Memory B cell (primary cell): ENCODE measurements around the gene ATG14.
"Not testable (repeated sequence)": the region's sequence is repeated elsewhere in the genome, so short reads cannot be mapped to it uniquely, and the experiment has no call there.

ENCODE experiments used
- ATAC-seq: fragments of 150-1000 bp; cut with Tn5 transposase; 2 replicates; pipeline ENCODE4 v1.10.0; 2021; ENCODE audit warnings: low read depth, mild to moderate bottlenecking, moderate library complexity
- DNase-seq, 2 donors: peaks; one replicate each; pipeline ENCODE4 v3.0.0; 2022; ENCODE audit warnings: low spot score in 2 of 2
- H3K27ac Mint-ChIP-seq: one replicate; pipeline ENCODE4 v1.8.0; 2022; ENCODE audit warnings: mild to moderate bottlenecking, moderate library complexity, mixed read lengths
- H3K27me3 Mint-ChIP-seq: one replicate; pipeline ENCODE4 v1.8.0; 2022; ENCODE audit warnings: mixed read lengths
- H3K36me3 Mint-ChIP-seq: one replicate; pipeline ENCODE4 v1.8.0; 2022; ENCODE audit warnings: mild to moderate bottlenecking, mixed read lengths
- H3K4me1 Mint-ChIP-seq: one replicate; pipeline ENCODE4 v1.8.0; 2022; ENCODE audit warnings: mixed read lengths
- H3K4me3 Mint-ChIP-seq: one replicate; pipeline ENCODE4 v1.8.0; 2022; ENCODE audit warnings: mild to moderate bottlenecking, moderate library complexity, mixed read lengths
- H3K9me3 Mint-ChIP-seq: one replicate; pipeline ENCODE4 v1.8.0; 2022; ENCODE audit warnings: mixed read lengths

Gene ATG14

DNA sequence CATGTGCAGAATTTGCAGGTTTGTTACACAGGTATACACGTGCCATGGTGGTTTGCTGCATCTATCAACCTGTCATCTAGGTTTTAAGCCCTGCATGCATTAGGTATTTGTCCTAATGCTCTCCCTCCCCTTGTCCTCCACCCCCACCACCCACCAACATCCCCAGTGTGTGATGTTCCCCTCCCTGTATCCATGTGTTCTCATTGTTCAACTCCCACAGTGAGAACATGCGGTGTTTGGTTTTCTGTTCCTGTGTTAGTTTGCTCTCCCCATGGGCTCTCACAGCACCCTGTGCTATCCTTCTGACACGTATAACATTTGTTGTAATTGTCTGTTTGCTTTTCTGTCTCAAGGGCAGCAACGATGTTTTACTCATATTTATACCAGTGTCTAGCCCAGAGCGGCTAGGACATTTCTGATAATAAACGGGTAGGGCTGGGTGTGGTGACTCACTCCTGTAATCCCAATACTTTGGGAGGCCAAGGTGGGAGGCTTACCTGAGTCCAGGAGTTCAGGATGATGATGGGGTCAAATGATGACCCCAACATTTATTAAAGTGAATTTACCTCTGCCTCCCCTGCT, 67.0 kb downstream of the ATG14 start:
- ATAC-seq, H3K36me3 Mint-ChIP-seq, H3K4me3 Mint-ChIP-seq, DNase-seq, H3K27me3 Mint-ChIP-seq, H3K9me3 Mint-ChIP-seq: not testable (repeated sequence)
- Mint-ChIP-seq H3K4me1 (peaks cover 36% of the 10 kb centered on the region), H3K27ac (peak overlapping the region; percentile 11)

DNA sequence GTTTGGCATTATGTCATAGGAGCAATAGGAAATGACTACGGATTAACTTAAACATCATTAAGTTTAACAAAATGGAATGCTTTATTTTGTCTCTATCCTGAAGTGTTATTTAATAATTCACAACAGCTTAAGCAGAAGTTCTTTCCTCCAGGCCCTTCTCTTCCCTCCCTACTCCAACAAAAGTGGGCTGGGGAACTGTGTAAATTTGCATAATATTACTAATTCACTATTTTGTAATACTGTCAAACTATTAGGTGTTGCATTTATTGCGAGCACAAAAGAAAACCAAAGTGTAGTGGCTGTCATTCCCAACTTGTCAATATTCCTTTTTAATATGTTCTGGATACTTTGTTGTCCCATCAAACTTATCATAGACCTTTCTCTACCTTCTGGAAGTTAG, 69.8 kb downstream of the ATG14 start:
- ATAC-seq (no peak), DNase-seq (no peak)
- Mint-ChIP-seq H3K36me3 (peaks cover 5% of the 10 kb centered on the region), H3K27me3 (no peaks in the 10 kb centered on the region), H3K9me3 (no peaks in the 10 kb centered on the region), H3K4me3 (no peak overlapping the region), H3K4me1 (peaks cover 24% of the 10 kb centered on the region), H3K27ac (no peak overlapping the region)

DNA sequence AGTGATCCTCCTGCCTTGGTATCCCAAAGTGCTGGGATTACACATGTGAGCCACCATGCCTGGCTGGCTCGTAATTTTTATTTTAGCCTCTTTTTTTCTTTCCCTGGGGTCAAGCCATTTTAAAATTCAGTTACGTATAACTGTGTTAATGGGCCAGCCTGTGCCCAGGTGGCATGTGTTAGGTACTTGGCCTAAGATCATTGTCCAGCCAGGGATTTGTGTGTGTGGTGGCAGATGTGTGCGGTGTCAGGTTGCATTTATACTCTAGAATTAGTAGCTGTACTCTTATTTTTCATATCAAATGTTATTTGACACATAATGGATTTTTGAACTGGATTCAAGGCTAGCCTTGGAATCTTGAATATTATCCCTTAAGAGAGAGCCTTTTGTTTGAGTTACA, 71.1 kb downstream of the ATG14 start:
- DNase-seq (no peak), ATAC-seq (no peak)
- Mint-ChIP-seq H3K4me1 (peaks cover 17% of the 10 kb centered on the region), H3K9me3 (no peaks in the 10 kb centered on the region), H3K27ac (no peak overlapping the region), H3K4me3 (no peak overlapping the region), H3K27me3 (no peaks in the 10 kb centered on the region), H3K36me3 (peaks cover 5% of the 10 kb centered on the region)

DNA sequence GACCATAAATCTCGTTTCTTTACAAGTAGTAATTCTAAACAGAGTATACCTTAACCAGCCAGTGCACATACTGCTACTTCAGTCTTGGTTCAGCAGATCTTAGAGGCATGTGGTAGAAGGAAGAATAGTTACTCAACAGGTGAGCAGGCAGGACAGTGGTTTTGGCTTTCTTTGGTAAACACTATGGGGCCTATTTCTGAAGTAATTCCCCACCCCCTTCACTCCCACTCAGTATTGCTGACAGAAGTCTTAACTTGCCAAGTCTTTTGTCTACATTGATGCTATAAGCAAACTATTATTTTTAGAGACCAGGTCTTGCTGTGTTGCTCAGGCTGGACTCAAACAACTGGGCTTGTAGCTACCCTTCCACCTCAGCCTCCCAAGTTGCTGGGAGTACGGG, 71.9 kb downstream of the ATG14 start:
- no peak overlapping the region for H3K4me3 Mint-ChIP-seq
- ATAC-seq (no peak), DNase-seq (no peak)
- H3K36me3 Mint-ChIP-seq = peaks cover 2% of the 10 kb centered on the region
- no peaks in the 10 kb centered on the region for H3K9me3 Mint-ChIP-seq
- peak overlapping the region; percentile 74 for H3K27ac Mint-ChIP-seq
- H3K4me1 Mint-ChIP-seq = peaks cover 18% of the 10 kb centered on the region
- no peaks in the 10 kb centered on the region for H3K27me3 Mint-ChIP-seq

DNA sequence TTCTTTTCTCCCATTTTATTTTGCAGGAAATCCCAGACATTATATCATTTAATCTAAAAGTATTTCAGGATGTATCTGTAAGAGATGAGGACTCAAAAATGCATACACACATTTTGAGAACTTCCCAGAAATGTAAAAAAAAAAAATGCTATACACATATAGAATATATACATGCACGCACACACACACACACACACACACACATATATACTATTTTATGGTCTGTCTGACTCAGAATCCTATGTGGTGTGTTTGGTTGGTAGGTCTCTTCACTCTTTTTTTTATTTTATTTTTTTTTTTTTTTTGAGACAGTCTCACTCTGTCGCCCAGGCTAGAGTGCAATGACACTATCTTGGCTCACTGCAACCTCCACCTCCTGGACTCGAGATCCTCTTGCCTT, 74.9 kb downstream of the ATG14 start:
- Mint-ChIP-seq H3K27ac (no peak overlapping the region), H3K9me3 (no peaks in the 10 kb centered on the region), H3K36me3 (no peaks in the 10 kb centered on the region), H3K4me3 (no peak overlapping the region), H3K4me1 (peaks cover 36% of the 10 kb centered on the region), H3K27me3 (no peaks in the 10 kb centered on the region)
- DNase-seq = no peak
- no peak for ATAC-seq

DNA sequence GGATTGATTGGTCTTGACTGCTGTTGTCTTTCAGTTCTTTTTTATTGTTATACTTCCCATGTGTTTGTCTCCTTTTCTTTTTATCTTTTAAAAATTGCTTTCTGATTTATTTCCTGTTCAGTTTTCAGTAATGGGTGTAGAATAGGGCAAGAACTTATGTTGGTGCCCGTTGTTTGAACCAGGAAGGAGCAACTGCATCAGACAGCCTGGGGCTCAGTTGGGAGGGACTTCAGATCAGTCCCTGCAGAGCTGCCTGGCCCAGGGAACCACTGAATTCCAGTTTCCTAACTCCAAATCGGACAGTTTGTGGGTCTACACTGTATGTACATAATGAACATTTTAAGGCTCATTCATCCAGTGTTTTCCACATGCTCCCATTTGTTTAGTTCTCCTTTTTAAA, 75.5 kb downstream of the ATG14 start:
- no peak for ATAC-seq
- Mint-ChIP-seq H3K4me3 (no peak overlapping the region), H3K4me1 (peaks cover 35% of the 10 kb centered on the region), H3K27me3 (no peaks in the 10 kb centered on the region), H3K27ac (no peak overlapping the region), H3K9me3 (no peaks in the 10 kb centered on the region), H3K36me3 (no peaks in the 10 kb centered on the region)
- no peak for DNase-seq

DNA sequence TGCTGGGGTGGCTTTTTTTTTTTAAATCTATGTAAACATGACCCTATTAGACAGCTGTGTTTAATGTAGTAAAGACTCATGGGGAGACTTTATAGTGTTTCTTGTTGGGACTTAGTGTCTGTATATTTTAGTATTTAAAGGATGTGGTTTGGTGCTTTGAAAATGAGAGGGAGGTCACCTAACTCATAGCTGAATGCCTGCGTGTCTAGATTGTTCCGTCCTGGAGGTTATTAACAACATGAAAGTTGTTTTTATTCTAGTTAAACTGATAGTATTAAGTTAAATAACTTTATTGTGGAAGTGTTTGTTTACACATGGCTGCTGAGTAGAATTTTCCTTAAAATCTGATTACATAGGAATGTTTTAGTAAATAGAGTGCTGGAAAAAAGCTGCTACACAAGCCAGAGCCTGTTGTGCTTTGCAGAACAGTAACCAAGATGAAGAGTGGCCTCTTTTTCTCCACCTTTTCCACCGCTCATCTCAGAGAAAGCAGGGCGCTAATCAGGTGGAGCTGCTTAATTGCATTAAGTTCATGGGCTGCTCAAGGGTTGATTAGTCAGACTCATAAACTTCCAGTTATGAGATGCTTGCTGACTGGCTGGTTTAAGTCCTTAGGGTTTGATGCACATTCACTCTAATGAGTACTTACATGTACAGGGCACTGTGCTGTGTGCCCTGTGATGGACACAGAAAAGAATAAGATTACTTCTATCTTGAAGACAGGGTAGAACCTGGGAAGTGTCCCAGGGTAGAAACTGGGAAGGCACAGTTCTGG, 77.7 kb downstream of the ATG14 start:
- DNase-seq = no peak
- Mint-ChIP-seq H3K4me1 (peaks cover 25% of the 10 kb centered on the region), H3K9me3 (no peaks in the 10 kb centered on the region), H3K4me3 (peak overlapping the region; percentile 21), H3K27ac (peak overlapping the region; percentile 75), H3K27me3 (no peaks in the 10 kb centered on the region), H3K36me3 (no peaks in the 10 kb centered on the region)
- ATAC-seq = peak; percentile 43

DNA sequence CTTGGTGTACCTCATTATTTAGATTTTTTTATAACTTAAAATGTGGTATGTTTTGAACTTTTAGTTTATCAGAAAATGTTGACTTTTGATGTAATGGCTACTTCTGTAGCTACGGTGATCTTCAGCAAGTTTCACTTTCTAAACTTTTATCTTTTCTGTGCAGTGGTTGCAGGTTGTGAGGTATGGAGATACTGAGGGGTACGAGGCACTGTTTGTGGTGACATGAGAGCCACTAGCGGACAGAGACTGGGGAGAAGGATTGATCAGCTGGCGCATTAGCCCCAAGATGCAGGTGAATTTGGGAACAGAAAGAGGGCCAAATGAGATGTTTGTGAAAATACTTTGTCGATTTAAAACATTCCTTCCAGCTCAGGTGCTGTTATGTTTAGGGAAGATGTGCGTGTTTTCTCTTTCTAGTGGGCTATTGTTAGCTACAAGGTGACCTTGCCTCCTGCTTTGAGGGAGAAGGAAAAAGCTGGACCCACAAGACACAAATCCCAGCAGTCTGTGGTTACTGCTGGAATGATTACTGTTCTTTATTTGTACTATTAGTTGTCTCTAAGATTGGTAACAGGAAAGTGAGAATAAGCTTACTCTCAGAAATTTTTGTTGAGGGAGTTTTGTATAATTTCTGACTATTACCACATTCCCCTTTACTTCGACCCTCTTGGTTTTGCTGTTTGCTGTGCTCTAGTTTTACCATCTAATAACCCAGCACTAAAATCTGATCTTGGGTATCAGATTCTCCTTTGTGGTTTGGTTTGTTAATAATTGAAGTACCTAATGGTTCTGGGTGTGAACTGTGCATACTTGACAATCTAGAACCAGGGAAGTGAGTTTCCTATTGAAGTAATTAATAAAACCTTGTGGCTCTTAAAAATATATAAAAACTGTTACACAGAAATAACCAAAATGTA, 78.7 kb downstream of the ATG14 start:
- no peaks in the 10 kb centered on the region for H3K27me3 Mint-ChIP-seq
- H3K36me3 Mint-ChIP-seq = no peaks in the 10 kb centered on the region
- DNase-seq = no peak
- peak overlapping the region; percentile 75 for H3K27ac Mint-ChIP-seq
- H3K4me3 Mint-ChIP-seq = peak overlapping the region; percentile 76
- ATAC-seq = peak; percentile 82
- peaks cover 27% of the 10 kb centered on the region for H3K4me1 Mint-ChIP-seq
- H3K9me3 Mint-ChIP-seq = no peaks in the 10 kb centered on the region

DNA sequence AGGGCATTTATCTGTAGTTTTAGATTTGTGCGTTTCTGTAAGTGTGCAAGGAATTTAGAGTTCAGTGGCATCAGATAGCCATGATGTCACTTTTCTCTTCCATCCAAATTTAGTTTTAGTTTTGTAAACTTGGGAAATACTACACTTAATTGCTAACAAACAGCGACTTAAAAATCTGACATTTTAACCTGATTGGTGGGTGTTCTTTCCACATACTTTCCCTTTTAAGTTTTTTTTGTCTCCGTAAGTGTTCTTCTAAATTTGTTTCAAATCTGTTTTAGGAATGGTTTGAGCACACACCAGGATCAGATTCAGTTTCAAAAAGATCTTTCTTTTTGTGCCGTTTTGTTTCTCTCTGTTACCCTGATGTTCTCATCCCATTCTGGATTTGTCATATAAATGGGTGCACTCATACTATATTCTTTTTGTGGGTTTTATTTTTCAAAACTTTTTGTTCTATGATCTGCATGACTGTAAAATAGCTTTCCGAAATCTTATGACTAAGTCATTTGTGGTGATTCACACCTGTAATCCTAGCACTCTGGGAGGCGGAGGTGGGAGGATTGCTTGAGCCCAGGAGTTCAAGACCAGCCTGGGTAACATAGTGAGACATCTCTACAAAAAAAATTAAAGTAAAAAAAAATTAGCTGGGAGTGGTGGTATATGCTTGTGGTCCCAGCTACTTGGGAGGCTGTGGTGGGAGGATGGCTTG, 81.5 kb downstream of the ATG14 start:
- DNase-seq (no peak), ATAC-seq (no peak)
- Mint-ChIP-seq H3K27ac (peak overlapping the region; percentile 37), H3K36me3 (no peaks in the 10 kb centered on the region), H3K27me3 (no peaks in the 10 kb centered on the region), H3K9me3 (no peaks in the 10 kb centered on the region), H3K4me1 (peaks cover 40% of the 10 kb centered on the region), H3K4me3 (no peak overlapping the region)

DNA sequence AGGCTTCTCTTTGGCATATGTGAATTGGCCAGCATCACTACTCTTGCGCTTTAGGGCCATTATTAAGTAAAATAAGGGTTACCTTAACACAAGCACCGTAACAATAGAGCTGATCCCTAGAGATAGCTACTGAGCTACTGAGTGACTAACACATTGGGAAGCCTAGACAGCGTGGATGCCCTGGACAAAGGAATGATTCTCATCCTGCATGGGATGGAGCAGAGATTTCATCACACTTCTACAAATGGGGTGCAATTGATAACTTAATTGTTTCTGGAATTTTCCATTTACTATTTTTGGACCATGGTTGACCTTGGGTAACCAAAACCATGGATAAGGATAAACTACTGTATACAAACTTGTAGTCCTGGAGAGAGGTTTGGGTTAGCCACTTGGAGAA, 83.3 kb downstream of the ATG14 start:
- peaks cover 25% of the 10 kb centered on the region for H3K4me1 Mint-ChIP-seq
- H3K9me3 Mint-ChIP-seq = no peaks in the 10 kb centered on the region
- H3K36me3 Mint-ChIP-seq = no peaks in the 10 kb centered on the region
- H3K27ac Mint-ChIP-seq = no peak overlapping the region
- H3K27me3 Mint-ChIP-seq = no peaks in the 10 kb centered on the region
- ATAC-seq (no peak), DNase-seq (no peak)
- no peak overlapping the region for H3K4me3 Mint-ChIP-seq

DNA sequence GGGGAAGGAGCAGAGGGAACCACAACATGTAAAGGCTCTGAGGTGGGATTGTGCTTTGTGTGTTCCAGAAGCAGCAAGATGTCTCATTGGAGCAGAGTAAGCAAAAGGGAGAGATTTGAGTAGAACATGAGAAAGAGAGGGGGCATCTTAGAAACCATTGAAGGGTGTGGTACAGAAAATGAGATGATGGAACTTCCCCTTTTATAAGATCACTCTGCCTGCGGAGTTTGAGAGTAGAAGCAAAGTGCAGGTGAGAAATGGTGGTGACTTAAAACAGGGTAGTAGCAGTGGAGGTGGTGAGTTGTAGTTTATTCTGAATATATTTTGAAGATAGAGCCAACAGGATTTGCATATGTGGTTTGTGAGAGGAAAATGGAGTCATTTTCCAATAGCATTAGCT, 84.5 kb downstream of the ATG14 start:
- H3K27ac Mint-ChIP-seq = peak overlapping the region; percentile 79

DNA sequence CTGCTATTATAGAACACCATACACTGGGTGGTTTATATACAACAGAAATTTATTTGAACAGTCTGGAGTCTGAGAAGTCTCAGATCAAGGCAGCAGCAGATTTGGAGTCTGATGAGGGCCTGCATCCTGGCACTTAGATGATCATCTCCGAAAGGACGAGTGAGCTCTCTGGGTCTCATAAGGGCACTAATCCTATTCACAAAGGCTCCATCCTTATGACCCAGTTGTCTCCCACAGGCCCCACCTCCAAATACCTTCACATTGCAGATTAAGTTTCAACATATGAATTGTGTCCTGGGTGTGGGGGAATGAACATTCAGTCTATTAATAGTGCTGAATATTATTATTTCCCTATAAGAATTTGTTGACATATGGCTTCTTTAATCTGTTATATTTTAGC, 86.8 kb downstream of the ATG14 start:
- H3K36me3 Mint-ChIP-seq = no peaks in the 10 kb centered on the region
- H3K9me3 Mint-ChIP-seq = no peaks in the 10 kb centered on the region
- DNase-seq (no peak), ATAC-seq (no peak)
- peaks cover 15% of the 10 kb centered on the region for H3K4me1 Mint-ChIP-seq
- no peak overlapping the region for H3K27ac Mint-ChIP-seq
- no peaks in the 10 kb centered on the region for H3K27me3 Mint-ChIP-seq
- H3K4me3 Mint-ChIP-seq = no peak overlapping the region

More for the DNA sequence above, 84.5 kb downstream of the ATG14 start:
- no peaks in the 10 kb centered on the region for H3K36me3 Mint-ChIP-seq
- no peaks in the 10 kb centered on the region for H3K9me3 Mint-ChIP-seq
- peaks cover 18% of the 10 kb centered on the region for H3K4me1 Mint-ChIP-seq
- peak overlapping the region; percentile 1 for H3K4me3 Mint-ChIP-seq
- DNase-seq (peak in 1 of 2 donors; percentile 45), ATAC-seq (peak; percentile 99)
- H3K27me3 Mint-ChIP-seq = no peaks in the 10 kb centered on the region

DNA sequence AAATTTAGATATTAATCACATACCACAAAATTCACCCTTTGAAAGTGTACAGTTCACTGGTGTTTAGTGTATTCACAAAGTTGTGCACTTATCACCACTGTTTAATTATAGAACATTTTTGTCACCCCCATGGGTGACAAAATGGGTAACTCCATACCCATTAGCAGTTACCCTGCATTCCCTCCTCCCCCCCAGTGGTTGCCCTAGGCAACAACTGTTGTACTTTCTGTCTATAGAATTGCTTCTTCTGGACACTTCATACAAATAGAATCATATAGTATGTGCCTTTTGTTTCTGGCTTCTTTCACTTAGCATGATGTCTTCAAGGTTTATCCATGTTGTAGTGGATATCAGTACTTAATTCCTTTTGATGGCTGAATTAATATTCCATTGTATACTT, 87.7 kb downstream of the ATG14 start:
- Mint-ChIP-seq H3K4me3 (no peak overlapping the region), H3K9me3 (no peaks in the 10 kb centered on the region), H3K27me3 (no peaks in the 10 kb centered on the region), H3K36me3 (peaks cover under 1% of the 10 kb centered on the region), H3K27ac (no peak overlapping the region), H3K4me1 (peaks cover 15% of the 10 kb centered on the region)
- DNase-seq (no peak), ATAC-seq (no peak)

DNA sequence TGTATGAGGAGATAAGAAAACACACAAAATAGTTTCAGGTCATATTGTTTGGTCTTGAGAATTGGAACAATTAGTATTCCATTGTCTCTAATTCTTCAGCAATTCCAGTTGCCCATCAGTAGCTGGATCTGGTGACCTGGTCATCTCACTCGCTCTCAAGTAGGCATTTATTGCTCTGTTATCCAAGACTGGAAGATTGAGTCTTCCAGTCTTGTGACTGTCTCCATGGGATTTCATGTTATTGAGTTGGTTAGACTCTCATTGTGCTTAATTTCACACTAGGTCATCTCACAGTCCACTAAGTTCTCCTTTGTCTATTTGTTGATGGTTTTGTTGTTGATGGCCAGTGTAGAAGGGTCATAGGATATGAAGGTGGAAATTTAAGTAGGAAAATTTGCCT, 92.9 kb downstream of the ATG14 start:
- peaks cover 7% of the 10 kb centered on the region for H3K4me1 Mint-ChIP-seq
- H3K27ac Mint-ChIP-seq = no peak overlapping the region
- no peak overlapping the region for H3K4me3 Mint-ChIP-seq
- DNase-seq (no peak), ATAC-seq (no peak)
- peaks cover 4% of the 10 kb centered on the region for H3K9me3 Mint-ChIP-seq
- peaks cover 26% of the 10 kb centered on the region for H3K36me3 Mint-ChIP-seq
- H3K27me3 Mint-ChIP-seq = no peaks in the 10 kb centered on the region
